Stimulated activated CD8-positive, alpha-beta memory T cell treated with anti-CD3 and anti-CD28 coated beads, Interleukin-7, amount 100 ng/mL, for 1 hour (primary cell): Measurements from ENCODE around the gene ABCC4.

Source experiments
- DNase-seq, 2 donors: peaks; one replicate each; pipeline ENCODE4 v3.0.0-alpha.2; 2020; ENCODE audit warnings: low read depth in 2 of 2

Gene ABCC4

GRCh38 chr13:94996445-94996844 is 304.8 kb downstream of the ABCC4 start:
- no peak for DNase-seq

- DNase-seq = no peak
These were observed 306.7 kb downstream of the ABCC4 start for GRCh38 chr13:94994506-94994905.

- DNase-seq = no peak
These were observed 307.6 kb downstream of the ABCC4 start for GRCh38 chr13:94993616-94994015.

GRCh38 chr13:94992036-94992960 is 309.0 kb downstream of the ABCC4 start:
- no peak for DNase-seq

GRCh38 chr13:94988654-94989053 is 312.6 kb downstream of the ABCC4 start:
- DNase-seq = no peak

GRCh38 chr13:94987869-94988268 is 313.4 kb downstream of the ABCC4 start:
- no peak for DNase-seq

- DNase-seq = no peak
These were observed 314.2 kb downstream of the ABCC4 start for GRCh38 chr13:94987081-94987480.

GRCh38 chr13:94984958-94985357 is 316.3 kb downstream of the ABCC4 start:
- no peak for DNase-seq

- no peak for DNase-seq
These were observed 322.7 kb downstream of the ABCC4 start for GRCh38 chr13:94978516-94978915.

GRCh38 chr13:94974015-94974951 is 327.0 kb downstream of the ABCC4 start:
- DNase-seq = no peak

GRCh38 chr13:94972262-94972661 is 329.0 kb downstream of the ABCC4 start:
- no peak for DNase-seq
